Measurements from ENCODE around the gene CLDN16. TPM values are rescaled to one million over a fixed set of nuclear protein-coding genes. Genes with fewer than 3 reads are reported as not detected.

The CLDN16 gene
- total RNA-seq, 1 donor from 2014 or later, result not detected

DNA sequence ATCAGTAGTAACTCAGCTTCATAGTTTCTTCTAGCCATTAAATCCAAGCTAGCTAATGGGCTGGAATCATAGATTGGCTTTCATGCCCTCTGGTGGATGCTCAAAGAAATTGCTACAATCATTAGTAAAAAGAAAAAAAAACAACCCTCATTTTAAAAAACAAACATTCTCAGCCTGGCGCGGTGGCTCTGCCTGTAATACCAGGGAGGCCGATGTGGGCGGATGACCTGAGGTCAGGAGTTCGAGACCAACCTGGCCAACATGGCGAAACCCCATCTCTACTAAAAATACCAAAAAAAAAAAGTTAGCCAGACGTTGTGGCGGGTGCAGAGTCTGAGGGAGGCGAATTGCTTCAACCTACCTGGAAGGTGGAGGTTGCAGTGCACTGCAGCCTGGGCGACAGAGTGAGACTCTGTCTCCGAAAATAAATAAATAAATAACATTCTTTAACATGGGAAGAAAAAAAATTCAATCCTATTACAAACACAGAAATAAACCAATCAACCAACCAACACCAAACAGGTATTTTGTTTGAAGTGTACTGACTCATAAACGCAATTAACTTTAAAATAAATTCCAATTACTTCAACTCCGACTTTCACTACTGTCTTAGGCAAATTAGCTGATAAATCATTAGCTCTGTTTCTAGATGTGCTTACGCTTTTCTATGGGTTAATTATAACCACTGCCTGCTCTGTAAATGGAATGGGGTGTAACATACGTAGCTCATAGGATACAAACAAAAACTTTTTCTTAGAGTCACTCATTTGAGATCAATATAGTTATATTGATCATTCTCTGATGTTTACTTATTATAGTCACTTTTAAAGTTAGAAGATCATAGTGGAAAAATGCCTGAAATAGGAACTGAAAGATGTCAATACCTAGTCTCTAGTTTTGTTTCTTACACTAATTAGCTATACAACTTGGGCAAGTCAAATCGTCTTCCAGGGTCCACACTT is 36.8 kb downstream of the CLDN16 start:
- ATAC-seq (ENCODE audit: low read depth) (no peak), DNase-seq (no peak)
- Mint-ChIP-seq H3K27me3 (no peaks in the 10 kb centered on the region), H3K27ac (no peak overlapping the region), H3K4me1 (peaks cover 3% of the 10 kb centered on the region), H3K4me3 (peak overlapping the region; percentile 41), H3K9me3 (no peaks in the 10 kb centered on the region), H3K36me3 (ENCODE audit: low read depth) (no peaks in the 10 kb centered on the region)
- TF ChIP-seq, protein P1, sequence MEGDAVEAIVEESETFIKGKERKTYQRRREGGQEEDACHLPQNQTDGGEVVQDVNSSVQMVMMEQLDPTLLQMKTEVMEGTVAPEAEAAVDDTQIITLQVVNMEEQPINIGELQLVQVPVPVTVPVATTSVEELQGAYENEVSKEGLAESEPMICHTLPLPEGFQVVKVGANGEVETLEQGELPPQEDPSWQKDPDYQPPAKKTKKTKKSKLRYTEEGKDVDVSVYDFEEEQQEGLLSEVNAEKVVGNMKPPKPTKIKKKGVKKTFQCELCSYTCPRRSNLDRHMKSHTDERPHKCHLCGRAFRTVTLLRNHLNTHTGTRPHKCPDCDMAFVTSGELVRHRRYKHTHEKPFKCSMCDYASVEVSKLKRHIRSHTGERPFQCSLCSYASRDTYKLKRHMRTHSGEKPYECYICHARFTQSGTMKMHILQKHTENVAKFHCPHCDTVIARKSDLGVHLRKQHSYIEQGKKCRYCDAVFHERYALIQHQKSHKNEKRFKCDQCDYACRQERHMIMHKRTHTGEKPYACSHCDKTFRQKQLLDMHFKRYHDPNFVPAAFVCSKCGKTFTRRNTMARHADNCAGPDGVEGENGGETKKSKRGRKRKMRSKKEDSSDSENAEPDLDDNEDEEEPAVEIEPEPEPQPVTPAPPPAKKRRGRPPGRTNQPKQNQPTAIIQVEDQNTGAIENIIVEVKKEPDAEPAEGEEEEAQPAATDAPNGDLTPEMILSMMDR (IDR thresholded peaks at IDR 0.05), result no peak
- intact Hi-C loops (cut with micrococcal nuclease), result loop anchor here (1.0 kb wide), 1 partner anchor 457 kb away; no protein-coding TSS in a partner anchor
- CTCF ChIA-PET, result interaction anchor here (1.0 to 1.7 kb wide), 3 partner anchors 15 to 463 kb away, joined by 3 to 6 read pairs (median 3); no protein-coding TSS in a partner anchor
- POLR2A ChIA-PET, result no interaction called here

DNA sequence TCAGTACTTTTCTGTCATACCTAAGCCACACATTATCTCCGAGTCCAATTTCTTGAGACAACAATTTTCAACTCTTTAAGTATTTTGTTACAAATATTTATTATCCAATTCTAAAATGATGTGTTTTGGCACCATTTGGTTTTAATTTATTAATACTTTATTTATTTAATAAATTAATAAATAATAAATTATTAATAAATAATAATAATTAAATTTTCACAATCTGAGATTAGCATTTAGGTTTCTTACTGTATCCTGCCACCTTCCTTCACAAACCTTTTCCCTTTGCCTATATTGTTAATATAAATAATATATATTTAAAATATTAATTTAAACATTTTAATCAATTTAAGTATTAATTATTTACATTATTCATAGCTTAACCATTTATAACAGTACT is 37.9 kb downstream of the CLDN16 start:
- ChIA-PET POLR2A (no interaction called here), CTCF (interaction anchor here (1.7 kb wide), 1 partner anchor 464 kb away, joined by 6 read pairs; no protein-coding TSS in a partner anchor)
- Mint-ChIP-seq H3K27ac (no peak overlapping the region), H3K36me3 (ENCODE audit: low read depth) (no peaks in the 10 kb centered on the region), H3K4me1 (peaks cover 3% of the 10 kb centered on the region), H3K27me3 (no peaks in the 10 kb centered on the region), H3K4me3 (no peak overlapping the region), H3K9me3 (no peaks in the 10 kb centered on the region)
- TF ChIP-seq, protein P1 (IDR thresholded peaks at IDR 0.05), result no peak
- no peak for ATAC-seq (ENCODE audit: low read depth)
- DNase-seq, result no peak
- intact Hi-C loops (cut with micrococcal nuclease), result no loop called here

GRCh38 chr3:190426806-190427507 is 39.0 kb downstream of the CLDN16 start:
- no peak for DNase-seq
- no peaks in the 10 kb centered on the region for H3K27me3 Mint-ChIP-seq
- ChIA-PET CTCF (interaction anchor here (1.7 kb wide), 1 partner anchor 465 kb away, joined by 6 read pairs; no protein-coding TSS in a partner anchor), POLR2A (no interaction called here)
- no peak overlapping the region for H3K27ac Mint-ChIP-seq
- ATAC-seq (ENCODE audit: low read depth), result no peak
- peaks cover 3% of the 10 kb centered on the region for H3K4me1 Mint-ChIP-seq
- no peak overlapping the region for H3K4me3 Mint-ChIP-seq
- TF ChIP-seq, protein P1 (IDR thresholded peaks at IDR 0.05), result no peak
- intact Hi-C loops (cut with micrococcal nuclease), result no loop called here
- no peaks in the 10 kb centered on the region for H3K9me3 Mint-ChIP-seq
- no peaks in the 10 kb centered on the region for H3K36me3 Mint-ChIP-seq (ENCODE audit: low read depth)

DNA sequence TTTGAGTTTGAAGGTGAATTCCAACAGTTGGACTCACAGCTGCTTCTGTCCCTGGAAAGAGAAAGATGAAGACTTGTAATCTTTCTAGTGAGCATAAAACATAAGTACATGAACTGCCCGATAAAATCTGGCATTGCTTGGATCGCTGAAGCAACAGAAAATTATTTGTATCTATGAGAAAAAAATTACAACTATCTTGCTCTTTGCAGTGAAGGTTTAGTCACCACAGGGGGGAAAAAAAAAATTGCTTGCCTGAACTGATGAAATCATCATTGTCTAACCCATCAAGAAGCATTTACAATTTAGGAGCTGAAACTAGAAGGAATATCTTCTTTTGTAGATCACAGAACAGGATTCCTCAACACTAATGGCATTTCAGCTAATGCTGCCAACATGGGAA is 41.7 kb downstream of the CLDN16 start:
- POLR2A ChIA-PET, result no interaction called here
- intact Hi-C loops (cut with micrococcal nuclease), result no loop called here
- no peak for ATAC-seq (ENCODE audit: low read depth)
- Mint-ChIP-seq H3K36me3 (ENCODE audit: low read depth) (no peaks in the 10 kb centered on the region), H3K4me3 (no peak overlapping the region), H3K4me1 (no peaks in the 10 kb centered on the region), H3K9me3 (no peaks in the 10 kb centered on the region), H3K27me3 (peaks cover 2% of the 10 kb centered on the region), H3K27ac (no peak overlapping the region)
- no peak for DNase-seq
- CTCF ChIA-PET, result no interaction called here
- TF ChIP-seq, protein P1 (IDR thresholded peaks at IDR 0.05), result no peak

DNA sequence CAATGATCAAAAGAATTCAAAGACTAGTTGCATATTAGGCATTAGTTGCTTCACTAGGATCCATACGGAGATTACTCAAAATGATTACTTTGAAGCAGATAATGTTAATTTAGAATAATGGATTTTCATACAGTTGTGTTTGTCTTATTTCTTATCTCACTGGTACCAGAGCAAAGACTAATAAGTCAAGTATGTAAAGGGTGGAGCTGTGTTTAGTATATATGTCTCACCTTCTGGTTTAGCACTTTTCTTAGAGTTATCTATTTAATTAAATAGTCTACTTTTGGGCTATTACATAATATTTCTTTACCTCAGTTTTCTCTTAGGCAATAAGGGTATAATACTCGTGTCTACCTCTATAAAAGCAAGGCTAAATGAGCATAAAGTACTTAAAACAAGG is 42.9 kb downstream of the CLDN16 start:
- intact Hi-C loops (cut with micrococcal nuclease), result no loop called here
- TF ChIP-seq, protein P1 (IDR thresholded peaks at IDR 0.05), result no peak
- ChIA-PET CTCF (no interaction called here), POLR2A (no interaction called here)
- no peak for ATAC-seq (ENCODE audit: low read depth)
- H3K27ac Mint-ChIP-seq, result no peak overlapping the region
- H3K27me3 Mint-ChIP-seq, result peaks cover 4% of the 10 kb centered on the region
- no peak overlapping the region for H3K4me3 Mint-ChIP-seq
- no peaks in the 10 kb centered on the region for H3K36me3 Mint-ChIP-seq (ENCODE audit: low read depth)
- H3K4me1 Mint-ChIP-seq, result no peaks in the 10 kb centered on the region
- no peak for DNase-seq
- H3K9me3 Mint-ChIP-seq, result no peaks in the 10 kb centered on the region
